GM19455 (cell line): ENCODE results near the gene GRB10.

Source experiments
- ATAC-seq: cut with Tn5 transposase; IDR thresholded peaks from one replicate; pipeline ENCODE4 v1.9.1; 2021; ENCODE audit not compliant: unreplicated experiment

GRB10 gene

DNA sequence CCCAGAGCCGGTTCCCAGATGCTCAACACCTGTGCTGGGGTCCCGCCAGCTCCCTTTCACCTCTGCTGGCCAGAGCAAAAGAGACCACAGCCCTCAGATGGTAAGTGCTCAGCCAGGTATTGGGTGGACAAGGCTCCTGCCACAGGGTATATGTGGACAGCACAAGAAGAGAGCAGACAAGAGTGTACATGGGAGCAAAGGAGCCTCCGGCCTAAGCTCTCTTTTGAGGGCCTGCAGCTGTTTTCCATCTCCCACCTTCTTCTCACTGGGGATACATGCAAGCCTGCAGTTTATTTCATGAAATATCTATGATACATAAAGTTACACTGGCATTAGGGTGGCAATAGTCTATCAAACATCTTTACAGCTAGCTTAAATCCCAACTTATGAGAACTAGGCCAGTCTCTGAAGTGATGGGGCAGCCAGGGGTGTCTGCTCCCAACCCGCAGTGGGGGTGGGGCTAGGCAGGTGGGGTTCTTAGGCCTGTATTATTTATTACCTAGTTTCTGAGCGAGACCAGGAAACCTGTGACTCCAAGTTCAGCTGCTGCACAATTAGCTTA lies 167.1 kb downstream of the GRB10 start:
- no peak for ATAC-seq

DNA sequence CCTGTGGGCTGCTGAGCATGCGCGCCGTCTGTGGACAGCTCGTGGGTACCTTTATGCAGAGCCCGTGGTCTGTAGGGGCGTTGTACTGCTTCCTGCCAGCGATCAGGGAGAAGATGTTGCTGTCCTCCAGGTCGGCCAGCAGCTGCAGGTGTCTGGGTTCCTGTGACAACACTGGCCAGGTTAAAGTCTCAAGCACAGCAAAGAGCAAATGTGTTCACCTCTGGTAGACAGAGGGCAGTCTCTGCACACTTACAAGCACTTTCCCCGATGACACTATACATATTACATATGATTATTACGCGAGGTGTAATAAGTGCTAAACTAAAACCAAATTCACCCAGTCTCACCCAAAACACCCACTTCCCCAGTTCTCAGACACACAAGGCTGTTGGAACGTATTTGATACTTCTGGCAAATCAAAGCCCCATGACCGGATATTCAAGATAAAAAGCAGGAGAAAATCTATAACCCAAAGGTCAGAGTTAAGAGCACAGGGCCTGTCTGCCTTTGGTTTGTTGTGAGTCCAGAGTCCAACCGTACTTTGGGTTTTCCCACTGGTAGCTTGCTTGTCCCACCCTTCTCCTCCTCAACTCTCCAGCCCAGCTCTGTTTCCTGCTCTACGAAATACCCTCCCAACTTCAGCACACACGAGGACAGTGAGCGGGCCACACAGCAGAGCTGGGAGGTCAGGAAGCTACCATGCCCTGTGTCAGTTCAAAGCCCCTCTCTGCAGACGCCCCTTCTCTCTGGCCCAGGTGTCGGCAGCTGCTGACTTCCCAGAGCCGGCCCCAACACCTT lies 167.8 kb downstream of the GRB10 start:
- ATAC-seq = no peak

DNA sequence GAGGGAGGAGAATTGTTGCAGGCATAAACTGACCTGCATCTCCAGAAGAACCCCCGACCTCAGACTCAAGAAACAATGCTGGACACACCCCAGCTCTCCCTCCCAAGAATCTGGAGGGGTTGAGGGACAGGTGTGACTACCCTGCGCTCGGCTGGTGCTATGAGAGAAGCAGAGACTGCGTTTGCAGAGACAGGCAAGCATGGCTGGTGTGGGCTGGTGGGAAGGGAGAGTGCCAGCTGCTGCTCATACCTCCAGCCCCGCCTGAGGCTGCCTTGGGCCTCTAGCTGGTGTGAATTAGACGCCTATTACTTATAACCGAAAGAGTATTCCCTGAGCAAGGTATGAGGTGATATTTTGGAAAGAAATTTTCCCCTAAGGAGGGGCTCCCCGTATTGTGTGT lies 169.2 kb downstream of the GRB10 start:
- ATAC-seq = no peak

DNA sequence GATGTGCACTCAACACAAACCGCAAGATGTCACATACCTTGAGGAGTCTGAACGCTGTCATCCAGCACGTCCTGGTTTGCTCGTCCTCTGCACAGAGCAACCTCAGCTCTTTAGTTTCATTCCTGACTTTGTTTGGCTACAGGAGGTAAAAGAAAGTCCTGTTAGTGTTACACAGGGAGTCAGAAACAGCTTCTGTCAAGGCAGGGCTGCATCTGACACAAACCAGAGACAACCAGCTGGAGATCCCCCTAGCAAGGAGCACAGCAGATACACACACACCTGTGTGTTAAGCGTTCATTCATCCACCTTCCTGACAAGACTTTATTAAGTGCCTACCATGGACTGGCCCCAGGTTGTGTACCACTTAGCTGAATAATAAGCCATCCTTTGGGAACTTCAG lies 170.0 kb downstream of the GRB10 start:
- no peak for ATAC-seq

DNA sequence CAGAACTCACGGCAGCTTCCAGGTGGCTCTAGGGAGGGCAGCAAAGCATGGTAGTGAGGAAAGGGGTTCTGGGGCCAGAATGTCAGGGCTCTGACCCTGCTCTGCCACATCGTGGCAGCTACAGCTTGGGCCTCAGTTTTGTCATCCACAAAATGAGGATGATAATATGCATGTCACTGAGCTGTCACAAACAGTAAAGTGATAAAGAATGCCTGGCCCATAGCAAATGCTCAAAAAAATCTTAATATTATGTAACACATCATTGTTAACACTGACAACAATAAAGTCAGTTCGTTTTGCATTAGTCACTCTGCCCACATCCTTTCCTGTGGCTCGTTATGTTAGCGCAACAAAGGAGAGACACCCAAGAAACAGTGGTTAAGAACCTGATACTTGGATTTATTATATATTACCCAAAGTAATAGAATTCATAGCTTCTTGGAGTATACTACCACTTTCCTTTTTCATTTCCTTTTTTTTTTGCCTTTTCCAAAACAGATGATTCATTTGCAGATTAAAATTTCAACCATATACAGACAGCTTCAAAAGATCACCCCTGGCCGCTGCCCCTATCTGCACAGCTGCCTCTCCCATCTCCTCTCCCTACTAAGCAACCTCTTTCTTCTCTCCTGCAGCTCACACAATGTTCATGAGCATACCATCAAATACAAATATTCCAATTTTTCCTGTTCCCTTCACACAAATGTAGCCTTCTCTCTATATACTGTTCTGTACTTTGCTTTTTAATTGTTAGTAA lies 172.0 kb downstream of the GRB10 start:
- no peak for ATAC-seq

DNA sequence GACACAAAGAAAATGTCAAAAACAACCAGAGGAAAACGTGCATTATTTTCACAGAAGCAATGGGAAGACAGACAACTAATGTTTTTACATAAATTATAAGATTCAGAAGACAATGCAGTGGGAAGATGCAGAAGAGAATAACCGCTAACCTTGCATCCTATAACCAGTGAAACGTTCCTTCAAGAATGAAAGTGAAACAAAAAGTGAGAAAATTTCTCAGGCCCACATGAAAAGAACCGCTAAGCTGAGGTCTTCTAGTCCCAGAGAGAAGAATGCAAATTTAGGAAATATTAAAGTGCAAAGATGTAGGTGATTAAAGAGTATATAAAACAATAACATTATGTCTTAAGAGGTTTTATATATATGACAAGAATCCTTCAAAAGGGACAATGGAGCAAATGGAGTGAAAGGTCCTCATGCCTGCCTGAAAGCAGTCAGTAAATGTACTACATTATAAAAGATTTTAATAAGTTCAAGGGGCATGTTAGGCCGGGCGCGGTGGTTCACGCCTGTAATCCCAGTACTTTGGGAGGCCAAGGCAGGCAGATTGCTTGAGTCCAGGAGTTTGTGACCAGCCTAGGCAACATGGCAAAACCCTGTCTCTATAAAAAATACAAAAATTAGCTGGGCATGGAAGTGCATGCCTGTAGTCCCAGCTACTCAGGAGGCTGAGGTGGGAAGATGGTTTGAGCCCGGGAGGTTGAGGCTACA lies 174.3 kb downstream of the GRB10 start:
- ATAC-seq = no peak

DNA sequence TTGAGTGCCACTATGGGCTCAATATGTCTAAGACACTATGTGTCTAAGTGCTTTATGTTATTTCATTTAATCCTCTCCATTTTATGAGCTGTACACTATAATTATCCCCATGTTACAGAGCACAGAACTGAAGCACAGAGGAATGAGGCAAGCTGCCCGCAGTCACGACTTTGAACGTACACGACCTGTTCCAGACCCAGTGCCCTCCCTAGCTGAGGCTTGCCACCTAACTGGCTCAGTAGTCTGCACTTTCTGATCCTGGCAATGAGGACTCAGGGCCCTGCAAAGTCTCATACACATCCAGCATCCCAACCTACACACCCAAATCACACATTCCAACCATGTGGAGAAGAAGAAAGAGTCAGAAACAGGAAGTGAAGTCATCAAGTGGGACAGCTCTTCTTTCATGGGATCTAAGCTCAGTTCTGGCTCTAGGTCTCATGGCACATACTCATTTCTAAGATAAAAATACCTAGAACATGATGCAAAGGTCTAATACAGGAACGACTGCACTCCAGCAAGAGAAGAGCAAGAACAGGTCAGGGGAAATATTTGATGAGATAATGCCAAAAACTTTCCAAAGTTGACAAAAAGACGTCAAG lies 175.1 kb downstream of the GRB10 start:
- ATAC-seq = no peak

DNA sequence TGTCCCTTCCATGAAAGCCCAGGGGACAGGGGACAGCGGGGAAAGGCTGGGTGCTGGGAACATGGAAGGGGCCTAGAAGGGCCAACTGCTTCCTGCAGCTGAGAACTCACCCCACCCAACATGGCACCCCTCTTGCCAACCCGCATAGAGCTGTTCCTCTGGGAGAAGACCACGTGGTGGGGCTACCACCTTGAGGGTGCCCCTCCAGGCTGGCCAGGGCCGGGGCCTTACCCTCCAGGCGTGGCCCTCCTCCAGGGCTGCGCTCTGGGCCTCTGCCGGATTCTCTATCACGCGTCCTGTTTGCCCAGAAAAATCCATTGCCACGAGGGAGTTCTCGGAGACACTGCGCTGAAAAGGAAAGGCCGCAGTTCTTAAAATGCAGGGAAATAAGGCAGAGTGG lies 177.6 kb downstream of the GRB10 start:
- no peak for ATAC-seq

DNA sequence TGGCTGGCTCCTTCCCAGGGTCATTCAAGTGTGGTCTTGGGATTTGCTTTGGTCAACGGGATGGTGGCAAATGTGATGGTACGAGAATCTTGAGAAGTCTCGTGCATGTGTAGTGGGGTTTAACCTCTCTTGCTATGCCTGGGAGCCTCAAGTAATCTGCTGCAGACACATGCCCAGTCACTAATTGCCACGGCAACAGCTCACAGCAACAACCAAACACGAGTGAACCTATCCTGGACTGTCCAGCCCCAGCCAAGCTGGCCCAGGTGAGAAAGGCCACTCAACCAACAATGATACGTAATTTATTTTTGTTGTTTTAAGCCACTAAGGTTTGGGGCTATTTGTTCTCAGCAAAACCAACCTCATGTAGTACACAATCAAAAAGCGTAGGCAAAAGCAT lies 179.4 kb downstream of the GRB10 start:
- ATAC-seq = no peak

DNA sequence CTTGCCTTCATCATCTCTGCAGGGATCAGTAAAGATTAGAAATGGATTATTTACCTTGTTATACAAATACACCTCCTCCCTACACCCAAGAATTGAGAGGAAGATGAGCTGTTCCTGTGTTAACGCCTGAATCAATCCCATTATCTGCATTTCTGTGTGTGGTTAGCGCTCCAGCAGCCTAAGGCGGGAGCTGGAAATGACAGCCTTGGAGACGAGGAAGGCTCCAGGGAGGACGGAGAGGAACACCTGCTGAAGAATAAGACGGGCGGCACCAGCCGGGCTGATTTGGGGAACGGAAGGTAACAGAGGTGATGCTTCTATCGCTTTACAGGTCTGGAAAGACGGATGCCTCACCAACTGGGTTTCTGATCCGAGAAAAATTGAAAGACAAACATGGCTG lies 183.3 kb downstream of the GRB10 start:
- no peak for ATAC-seq

DNA sequence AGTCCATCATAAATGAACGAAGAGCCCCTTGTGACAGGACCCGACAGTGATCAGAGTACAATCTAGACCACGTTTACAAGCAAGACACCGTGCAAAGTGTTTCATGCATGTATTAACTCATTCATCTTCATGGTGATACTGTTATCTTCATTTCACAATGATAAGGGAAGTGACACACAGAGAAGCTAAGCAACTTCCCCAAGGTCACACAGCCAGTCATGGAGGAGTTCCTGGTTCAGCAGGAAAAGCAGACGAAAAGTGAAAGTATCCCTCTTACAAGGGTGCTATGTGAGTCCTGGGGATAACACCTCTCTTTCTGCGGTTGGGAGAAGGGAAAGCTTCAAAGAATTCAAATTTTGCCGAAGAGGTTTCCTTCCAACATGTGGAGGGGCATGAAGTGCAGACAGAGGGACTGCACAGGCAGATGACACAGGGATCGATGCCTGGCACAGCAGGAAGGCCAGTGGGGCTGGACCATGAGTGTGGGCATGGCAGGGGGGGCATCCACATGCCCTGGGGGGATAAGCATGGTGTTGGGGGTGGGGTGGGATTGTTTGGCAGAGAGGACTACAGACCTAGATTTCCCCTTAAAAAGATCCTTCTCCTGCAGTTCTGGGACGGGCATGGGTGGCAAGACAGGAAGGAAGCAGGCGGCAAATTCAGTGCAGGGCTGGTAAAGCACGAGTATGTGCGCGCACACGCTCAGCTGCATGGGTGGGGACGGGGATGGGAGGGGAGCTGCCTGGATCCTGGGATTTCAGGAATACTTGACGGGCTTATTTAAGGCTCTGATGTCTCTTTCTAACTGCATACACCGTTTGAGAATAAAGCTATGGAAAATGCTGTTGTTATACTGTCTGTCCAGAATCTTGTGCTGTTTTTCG lies 184.0 kb downstream of the GRB10 start:
- no peak for ATAC-seq

DNA sequence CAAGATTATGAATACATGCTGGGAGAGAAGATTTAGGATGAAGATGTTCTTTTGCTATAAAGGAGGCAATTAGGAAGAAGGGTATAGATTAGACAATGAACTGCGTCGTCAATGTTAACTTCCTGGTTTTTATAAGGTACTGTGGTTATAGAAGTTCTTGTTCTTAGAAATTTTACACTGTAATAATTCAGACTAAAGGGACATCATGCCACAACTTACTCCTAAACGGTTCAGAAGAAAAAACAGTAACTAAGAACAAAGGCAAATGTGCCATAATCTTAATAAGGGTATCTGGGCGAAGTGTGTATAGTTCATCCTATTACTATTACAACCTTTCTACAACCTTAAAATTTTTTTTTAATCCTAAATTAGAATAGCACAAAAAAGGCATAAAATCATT lies 186.2 kb downstream of the GRB10 start:
- ATAC-seq = no peak

DNA sequence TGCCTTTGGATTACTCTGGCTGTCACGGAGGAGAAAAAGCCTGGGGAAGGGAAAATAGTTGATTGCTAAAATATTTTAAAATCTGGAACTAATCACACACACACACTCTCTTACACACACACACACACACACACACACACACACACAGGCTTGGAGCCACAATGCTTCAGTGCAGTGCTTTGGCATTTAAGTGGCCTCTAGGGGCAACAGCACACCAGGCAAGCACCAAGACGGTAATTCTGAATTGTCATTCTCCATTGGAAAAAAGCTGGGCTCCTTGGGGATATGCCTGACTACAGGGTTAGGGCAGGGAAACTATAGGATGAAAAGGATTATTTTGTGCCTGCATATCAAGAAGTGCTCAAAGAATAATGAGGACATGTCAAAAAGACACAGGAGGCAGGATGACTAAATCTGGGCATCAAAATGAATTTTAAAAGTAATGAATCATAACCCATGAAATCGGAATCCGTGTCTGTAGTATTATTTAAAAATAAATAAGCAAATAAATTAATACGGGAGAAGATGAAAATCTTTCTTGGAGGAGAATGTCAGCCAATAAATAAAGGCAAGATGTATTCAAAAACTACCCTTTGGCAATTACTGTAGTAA lies 187.1 kb downstream of the GRB10 start:
- no peak for ATAC-seq

DNA sequence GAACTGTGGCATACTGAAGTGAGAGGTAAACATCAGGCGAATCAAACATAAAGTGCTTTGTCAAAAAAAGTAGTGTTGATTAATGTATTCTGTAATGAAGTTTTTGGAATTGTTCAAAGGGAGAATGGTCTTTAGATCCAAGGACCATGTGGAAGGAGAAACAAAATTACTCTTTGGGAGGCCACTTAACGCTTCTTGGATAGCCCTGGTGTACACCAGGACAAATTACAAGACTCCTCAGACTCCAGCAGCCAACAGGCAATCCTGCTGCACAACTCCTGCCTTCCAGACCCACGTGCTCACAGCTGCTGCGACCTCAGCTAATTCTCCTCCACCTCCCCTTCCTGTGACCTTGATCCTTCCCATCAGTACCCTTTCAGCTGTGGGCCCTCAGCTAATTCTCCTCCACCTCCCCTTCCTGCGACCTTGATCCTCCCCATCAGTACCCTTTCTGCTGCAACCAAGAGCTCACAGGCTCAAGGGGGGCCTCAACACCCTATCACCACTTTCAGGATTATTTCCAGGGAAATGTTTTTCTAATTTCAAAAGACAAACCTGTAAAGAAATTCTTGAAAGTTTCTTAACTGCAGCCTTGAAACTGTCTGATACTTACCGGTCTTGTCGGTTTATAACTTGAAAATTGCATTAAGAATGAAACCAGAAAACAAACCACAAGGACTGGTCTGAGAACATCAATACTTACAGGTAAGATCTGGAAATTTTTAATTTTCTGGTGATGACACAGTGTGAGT lies 187.8 kb downstream of the GRB10 start:
- no peak for ATAC-seq

DNA sequence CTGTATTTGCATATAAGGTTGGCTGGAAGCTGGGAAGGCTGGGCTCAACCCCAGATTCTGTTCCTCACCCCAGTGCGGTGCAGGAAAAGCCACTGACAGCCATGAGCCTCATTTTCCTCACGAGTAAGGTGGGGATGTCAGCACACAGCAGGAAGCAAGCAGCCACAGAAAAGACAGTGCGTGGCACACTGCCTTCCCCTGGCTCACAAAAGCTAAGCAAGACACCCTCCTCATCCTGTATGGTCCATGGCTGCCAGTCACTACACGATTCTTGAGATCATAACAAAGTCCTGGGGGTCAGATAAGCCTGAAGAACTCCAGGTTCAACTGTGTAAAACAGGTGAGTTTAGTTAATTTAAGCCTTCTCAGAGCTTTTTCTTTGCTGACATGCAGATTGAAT lies 188.6 kb downstream of the GRB10 start:
- no peak for ATAC-seq

DNA sequence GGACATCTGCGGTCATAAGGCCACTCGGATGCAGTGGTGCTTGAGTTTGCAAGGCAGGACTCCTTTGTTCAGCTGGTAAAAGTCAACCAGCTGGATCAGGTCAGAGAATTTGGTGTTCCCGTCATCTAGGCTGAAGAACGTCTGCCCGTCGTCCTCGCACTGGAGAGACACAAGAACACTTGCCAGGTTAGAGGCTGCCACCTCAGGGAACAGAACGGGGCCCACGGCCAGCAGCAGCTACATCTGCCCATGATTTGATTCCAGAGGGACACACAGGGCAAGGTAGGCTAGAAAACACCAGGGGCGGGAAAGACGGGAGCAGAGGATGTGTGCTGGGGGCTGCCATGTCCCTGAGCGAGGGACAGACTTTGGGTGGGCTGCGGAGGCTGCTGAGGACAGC lies 189.8 kb downstream of the GRB10 start:
- no peak for ATAC-seq

DNA sequence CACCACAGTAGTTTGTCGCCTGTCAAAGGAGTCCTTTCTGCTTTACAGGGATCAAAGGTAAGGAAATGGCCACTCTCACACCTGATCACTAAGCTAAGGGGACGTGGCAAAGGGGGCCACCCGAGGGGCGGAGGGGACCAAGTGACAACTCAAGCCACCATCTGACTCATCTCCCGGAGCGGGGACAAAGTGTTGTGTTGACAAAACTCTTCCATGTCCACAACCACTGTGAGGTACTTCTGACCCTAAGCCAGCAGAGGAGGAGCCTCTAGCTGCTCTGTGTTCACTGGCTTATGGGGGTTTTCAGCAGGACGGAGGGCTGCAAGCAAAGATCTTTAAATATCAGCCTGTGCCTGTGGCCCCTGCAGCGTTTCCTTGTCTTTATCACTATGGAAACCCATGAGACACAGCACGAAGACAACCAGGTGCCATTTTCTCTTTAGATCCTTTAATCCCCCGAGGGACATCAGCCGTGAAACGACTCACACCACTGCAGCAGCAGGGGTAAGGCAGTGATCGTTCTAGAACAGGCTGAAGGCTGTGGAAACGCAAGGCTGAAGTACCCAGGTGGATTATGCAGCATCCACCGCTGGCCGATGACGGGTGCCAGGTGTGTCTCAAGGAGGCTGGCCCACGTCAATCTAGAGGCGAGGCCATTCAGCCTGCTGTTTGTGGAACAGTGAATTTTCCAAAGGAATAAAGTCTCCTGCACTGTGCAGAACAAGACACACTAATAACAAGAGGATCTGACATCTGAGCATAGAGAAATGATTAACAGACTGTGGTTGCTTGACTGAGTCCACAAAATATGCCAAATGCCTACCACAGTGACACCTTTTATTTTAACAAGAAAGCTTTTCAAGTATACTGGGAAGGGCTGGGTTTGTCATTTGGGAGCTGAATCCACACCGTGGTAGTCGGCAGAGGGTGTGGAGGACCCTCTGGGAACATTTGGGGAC lies 190.9 kb downstream of the GRB10 start:
- ATAC-seq = no peak

DNA sequence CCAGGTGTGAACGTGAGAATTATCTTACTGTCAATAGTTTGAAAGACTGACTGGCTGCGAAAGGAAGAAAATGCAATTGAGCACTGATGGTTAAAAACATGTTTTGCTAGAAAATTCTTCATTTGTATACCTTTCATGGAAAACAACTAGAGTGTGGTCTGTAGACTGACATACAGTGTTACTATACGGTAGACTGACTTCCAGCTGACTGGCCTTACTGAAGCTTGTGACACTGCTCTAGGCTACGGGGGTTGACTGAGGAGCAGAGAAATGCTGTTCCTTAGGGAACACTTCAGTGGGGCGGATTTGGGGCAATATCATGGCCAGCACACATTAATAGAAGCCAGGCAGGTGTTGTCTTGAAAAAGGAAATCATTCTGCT lies 191.6 kb downstream of the GRB10 start:
- ATAC-seq = no peak
